T-cell (primary cell): ENCODE results near the gene ASCC1. TPM values are rescaled to one million over a fixed set of nuclear protein-coding genes. Genes with fewer than 3 reads are reported as not detected.
A peak's percentile ranks its signal among the peaks of the same experiment; 100 is the strongest.

Experiments used
- ATAC-seq, 4 experiments: fragments of 200-7000 bp in 3 of 4; fragments of 150-1000 bp in 1 of 4; cut with Tn5 transposase; replicated peaks in 1 of 4; 1 replicate in 3 of 4; 2 replicates in 1 of 4; pipeline ENCODE4 v1.10.0; 2021; ENCODE audit warnings: moderate library complexity in 3 of 4, mild to moderate bottlenecking in 2 of 4, moderate number of reproducible peaks in 1 of 4
- CTCF ChIA-PET, 2 donors: fragments of 300-600 bp; sonication (Branson Sonifier 250); formaldehyde crosslinking; loops; one replicate each; lab custom pipeline; 2022; ENCODE audit warnings: antibody characterized with exemption in 2 of 2; lab: Charles Lee
- POLR2A ChIA-PET, 2 donors: fragments of 300-600 bp; sonication (Branson Sonifier 250); formaldehyde crosslinking; loops; one replicate each; lab custom pipeline; 2022; ENCODE audit warnings: antibody characterized with exemption in 2 of 2; lab: Charles Lee
- DNase-seq, 35 experiments: peaks; one replicate each; pipeline versions ENCODE4 v3.0.0 to v3.0.0-alpha.2; 2013 to 2023
- H3K27ac ChIP-seq: one replicate; pipeline ENCODE4 v1.5.1; 2013; ENCODE audit warnings: low read length
- H3K27me3 ChIP-seq, 2 experiments: replicated peaks in 1 of 2; 1 replicate in 1 of 2; 2 replicates in 1 of 2; pipeline versions ENCODE4 v1.6.1 to v1.7.0; 2013; ENCODE audit warnings: low read length in 1 of 2, mixed read lengths in 1 of 2; ENCODE audit not compliant: control insufficient read depth in 2 of 2, insufficient read depth in 2 of 2; ENCODE audit errors: extremely low read depth in 1 of 2
- H3K36me3 ChIP-seq, 2 donors: 1 replicate in 1 of 2; 2 replicates in 1 of 2; pipeline versions ENCODE4 v1.6.1 to v1.7.0; 2013; ENCODE audit warnings: low read length in 1 of 2; ENCODE audit not compliant: control insufficient read depth in 2 of 2, insufficient read depth in 1 of 2; ENCODE audit errors: extremely low read depth in 1 of 2
- H3K4me1 ChIP-seq, 2 experiments: 1 replicate in 1 of 2; 2 replicates in 1 of 2; pipeline versions ENCODE4 v1.6.1 to v1.7.0; 2013; ENCODE audit warnings: low read length in 2 of 2, mixed read lengths in 1 of 2; ENCODE audit not compliant: insufficient read depth in 2 of 2, control insufficient read depth in 1 of 2; ENCODE audit errors: extremely low read depth in 1 of 2
- H3K4me3 ChIP-seq, 2 donors: 1 replicate in 1 of 2; 2 replicates in 1 of 2; pipeline versions ENCODE4 v1.5.1 to v1.7.0; 2013; ENCODE audit warnings: mild to moderate bottlenecking in 2 of 2, low read length in 1 of 2, moderate library complexity in 1 of 2; ENCODE audit not compliant: control insufficient read depth in 1 of 2; ENCODE audit errors: extremely low read depth in 1 of 2
- H3K9me3 ChIP-seq: 2 replicates; pipeline ENCODE4 v1.7.0; 2013
- H3K27ac Mint-ChIP-seq, 2 donors: one replicate each; pipeline ENCODE4 v1.8.0; 2020 to 2021; ENCODE audit warnings: mild to moderate bottlenecking in 2 of 2, mixed read lengths in 2 of 2
- H3K27me3 Mint-ChIP-seq, 2 donors: one replicate each; pipeline ENCODE4 v1.8.0; 2021 to 2022; ENCODE audit warnings: mixed read lengths in 2 of 2
- H3K36me3 Mint-ChIP-seq: one replicate; pipeline ENCODE4 v1.8.0; 2021; ENCODE audit warnings: mixed read lengths
- H3K4me1 Mint-ChIP-seq, 3 donors: one replicate each; pipeline ENCODE4 v1.8.0; 2020 to 2022; ENCODE audit warnings: mixed read lengths in 3 of 3, mild to moderate bottlenecking in 1 of 3
- H3K4me3 Mint-ChIP-seq, 3 donors: one replicate each; pipeline ENCODE4 v1.8.0; 2020 to 2022; ENCODE audit warnings: mild to moderate bottlenecking in 3 of 3, mixed read lengths in 3 of 3, moderate library complexity in 3 of 3
- H3K9me3 Mint-ChIP-seq, 3 donors: one replicate each; pipeline ENCODE4 v1.8.0; 2020 to 2022; ENCODE audit warnings: mixed read lengths in 3 of 3
- WGBS: methylation state at CpG from one replicate; pipeline ENCODE4 v1.1.5; 2013; ENCODE audit warnings: missing lambda C conversion rate; ENCODE audit not compliant: insufficient coverage; 5-methylcytosine and 5-hydroxymethylcytosine counted together
- total RNA-seq, 35 experiments: library from RNA in 6 of 35; stranded (reverse) in 6 of 35; fragments of 120-200 nt in 1 of 35; gene quantifications; one replicate each; pipeline versions ENCODE4 v1.2.1 to v1.2.4 and lab custom pipeline; 2013 to 2026

Gene ASCC1
- total RNA-seq, 5 donors from 2014 or later (not counting 1 experiment from before 2014, with no cell fraction given): 15.7 to 24.1 (median 21.7) TPM

GRCh38 chr10:72061491-72061890 is 154.6 kb downstream of the ASCC1 start:
- Mint-ChIP-seq H3K27me3 (no peaks in the 10 kb centered on the region), H3K9me3 (no peaks in the 10 kb centered on the region), H3K4me3 (no peak overlapping the region), H3K36me3 (peaks cover 27% of the 10 kb centered on the region), H3K27ac (peak overlapping the region; percentile 53 to 73), H3K4me1 (peaks cover 36 to 50% (median 48%) of the 10 kb centered on the region in 3 donors)
- ATAC-seq (peak; percentile 8 to 32 (median 20)), DNase-seq (peak in 1 of 35 experiments; percentile 37)
- WGBS: 70% methylated on average over 2 of the region's 5 CpGs
- CTCF ChIA-PET: interaction anchor here in 1 of 2 donors (1.6 kb wide), 1 partner anchor 13 kb away, joined by 6 read pairs; no protein-coding TSS in a partner anchor
- peaks cover 0 to 18% of the 10 kb centered on the region in 2 experiments for H3K4me1 ChIP-seq
- POLR2A ChIA-PET: interaction anchor here (0.8 to 0.9 kb wide), 2 partner anchors 17 to 18 kb away, joined by 3 read pairs; no protein-coding TSS in a partner anchor
- H3K27ac ChIP-seq: no peak overlapping the region
- no peaks in the 10 kb centered on the region for H3K9me3 ChIP-seq
- peaks cover 19 to 44% of the 10 kb centered on the region in 2 donors for H3K36me3 ChIP-seq
- H3K4me3 ChIP-seq: no peak overlapping the region
- H3K27me3 ChIP-seq: no peaks in the 10 kb centered on the region

DNA sequence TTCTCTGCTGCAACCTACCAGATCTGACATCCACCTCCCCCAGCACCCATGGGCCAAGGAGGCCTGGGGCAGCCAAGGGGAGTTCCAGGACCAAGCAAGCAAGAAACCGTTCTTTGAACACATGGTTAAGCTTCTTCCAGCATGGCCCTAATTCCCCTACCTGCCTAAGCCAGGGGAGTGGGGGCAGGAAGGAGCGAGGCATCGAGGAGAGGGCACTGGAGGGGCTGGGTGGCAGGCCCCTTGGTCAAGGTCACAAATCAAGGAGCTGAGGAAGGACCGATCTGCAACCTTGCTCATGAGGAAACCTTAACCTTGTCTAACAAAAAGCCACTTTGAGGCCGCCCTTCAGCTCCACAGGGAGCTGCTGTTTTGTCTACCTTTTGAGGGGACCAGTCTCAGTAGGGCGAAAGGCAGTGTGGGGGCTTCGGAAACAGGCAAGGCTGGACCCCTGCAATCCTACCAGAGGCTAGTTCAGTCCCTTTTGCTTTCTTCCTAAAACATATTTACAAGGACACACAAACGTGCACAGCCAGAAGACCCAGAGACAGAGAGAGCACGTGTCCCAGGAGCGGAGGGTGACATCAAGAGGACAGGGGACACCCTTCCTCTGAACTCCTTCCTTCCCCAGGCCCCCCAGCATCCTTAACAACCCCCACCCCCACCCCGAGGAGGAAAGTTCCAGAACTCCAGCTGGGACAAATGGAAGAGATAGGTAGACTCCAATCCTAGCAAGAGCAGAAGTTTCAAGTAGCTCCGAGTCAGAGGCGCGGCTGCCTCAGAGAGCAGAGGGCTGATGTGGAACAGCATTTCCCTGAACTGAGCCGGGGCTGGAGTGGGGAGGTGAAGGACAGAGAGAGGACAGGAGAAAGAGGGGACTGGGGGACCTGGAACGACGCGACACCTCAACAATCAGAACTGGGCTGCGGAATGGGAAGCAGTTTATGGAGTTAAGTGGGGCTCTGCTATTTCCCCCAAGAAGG is 155.9 kb downstream of the ASCC1 start:
- DNase-seq: peak in 1 of 35 experiments; percentile 24
- CTCF ChIA-PET: interaction anchor here (0.6 to 1.9 kb wide), 4 partner anchors 11 to 281 kb away, joined by 3 to 6 read pairs (median 4); no protein-coding TSS in a partner anchor
- peak in 2 of 4 experiments; percentile 1 to 14 for ATAC-seq
- Mint-ChIP-seq H3K27ac (peak overlapping the region; percentile 77 to 84), H3K9me3 (no peaks in the 10 kb centered on the region), H3K4me3 (peak overlapping the region in 1 of 3 donors; percentile 28), H3K27me3 (no peaks in the 10 kb centered on the region), H3K4me1 (peaks cover 37 to 49% (median 48%) of the 10 kb centered on the region in 3 donors), H3K36me3 (peaks cover 21% of the 10 kb centered on the region)
- H3K4me3 ChIP-seq: no peak overlapping the region
- peaks cover 19 to 30% of the 10 kb centered on the region in 2 donors for H3K36me3 ChIP-seq
- no peaks in the 10 kb centered on the region for H3K27me3 ChIP-seq
- H3K27ac ChIP-seq: no peak overlapping the region
- no peaks in the 10 kb centered on the region for H3K9me3 ChIP-seq
- 79% methylated on average over 5 of the region's 19 CpGs for WGBS
- H3K4me1 ChIP-seq: peaks cover 0 to 18% of the 10 kb centered on the region in 2 experiments
- POLR2A ChIA-PET: interaction anchor here (0.6 to 1.4 kb wide), 3 partner anchors 11 to 616 kb away, joined by 3 to 5 read pairs (median 3); no protein-coding TSS in a partner anchor

- Histone ChIP-seq H3K36me3 (peaks cover 19 to 26% of the 10 kb centered on the region in 2 donors), H3K4me3 (no peak overlapping the region), H3K27me3 (no peaks in the 10 kb centered on the region), H3K4me1 (peaks cover 0 to 18% of the 10 kb centered on the region in 2 experiments), H3K27ac (no peak overlapping the region), H3K9me3 (no peaks in the 10 kb centered on the region)
- no peaks in the 10 kb centered on the region for H3K27me3 Mint-ChIP-seq
- peaks cover 18% of the 10 kb centered on the region for H3K36me3 Mint-ChIP-seq
- ChIA-PET POLR2A (interaction anchor here (0.6 to 1.4 kb wide), 3 partner anchors 12 to 617 kb away, joined by 3 read pairs; no protein-coding TSS in a partner anchor), CTCF (interaction anchor here (1.9 to 2.4 kb wide), 2 partner anchors 10 to 11 kb away, joined by 6 to 13 read pairs; no protein-coding TSS in a partner anchor)
- 70% methylated on average over 7 of the region's 21 CpGs for WGBS
- H3K4me3 Mint-ChIP-seq: peak overlapping the region in 1 of 3 donors; percentile 28
- peak; percentile 12 to 47 (median 28) for ATAC-seq
- H3K4me1 Mint-ChIP-seq: peaks cover 37 to 48% (median 47%) of the 10 kb centered on the region in 3 donors
- H3K27ac Mint-ChIP-seq: peak overlapping the region; percentile 77 to 84
- peak in 2 of 35 experiments; percentile 49 to 61 for DNase-seq
- no peaks in the 10 kb centered on the region for H3K9me3 Mint-ChIP-seq
Measured at GRCh38 chr10:72058989-72059842, 156.9 kb downstream of the ASCC1 start.

DNA sequence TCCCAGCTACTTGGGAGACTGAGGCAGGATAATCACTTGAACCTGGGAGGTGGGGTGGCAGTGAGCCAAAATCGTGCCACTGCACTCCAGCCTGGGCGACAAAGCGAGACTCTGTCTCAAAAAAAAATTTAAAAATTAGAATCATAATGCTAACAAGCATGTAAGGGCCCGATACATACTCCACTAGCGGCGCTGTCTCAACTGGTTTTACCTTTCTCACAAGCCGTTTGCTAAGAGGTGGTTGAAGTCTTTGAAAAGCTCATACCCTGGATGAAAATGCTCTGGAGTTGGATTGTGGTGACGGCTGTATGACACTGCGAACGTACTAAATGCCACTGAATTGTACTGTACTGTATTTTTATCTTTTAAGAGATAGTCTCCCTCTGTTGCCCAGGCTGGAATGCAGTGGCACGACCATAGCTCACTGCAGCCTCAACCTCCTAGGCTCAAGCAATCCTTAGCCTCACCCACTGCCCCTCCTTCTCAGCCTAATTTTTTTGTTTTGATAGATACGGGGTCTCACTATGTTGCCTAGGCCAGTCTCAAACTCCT is 157.7 kb downstream of the ASCC1 start:
- CTCF ChIA-PET: interaction anchor here (1.9 to 2.4 kb wide), 2 partner anchors 9 to 10 kb away, joined by 6 to 13 read pairs; no protein-coding TSS in a partner anchor
- peak overlapping the region in 1 of 3 donors; percentile 28 for H3K4me3 Mint-ChIP-seq

DNA sequence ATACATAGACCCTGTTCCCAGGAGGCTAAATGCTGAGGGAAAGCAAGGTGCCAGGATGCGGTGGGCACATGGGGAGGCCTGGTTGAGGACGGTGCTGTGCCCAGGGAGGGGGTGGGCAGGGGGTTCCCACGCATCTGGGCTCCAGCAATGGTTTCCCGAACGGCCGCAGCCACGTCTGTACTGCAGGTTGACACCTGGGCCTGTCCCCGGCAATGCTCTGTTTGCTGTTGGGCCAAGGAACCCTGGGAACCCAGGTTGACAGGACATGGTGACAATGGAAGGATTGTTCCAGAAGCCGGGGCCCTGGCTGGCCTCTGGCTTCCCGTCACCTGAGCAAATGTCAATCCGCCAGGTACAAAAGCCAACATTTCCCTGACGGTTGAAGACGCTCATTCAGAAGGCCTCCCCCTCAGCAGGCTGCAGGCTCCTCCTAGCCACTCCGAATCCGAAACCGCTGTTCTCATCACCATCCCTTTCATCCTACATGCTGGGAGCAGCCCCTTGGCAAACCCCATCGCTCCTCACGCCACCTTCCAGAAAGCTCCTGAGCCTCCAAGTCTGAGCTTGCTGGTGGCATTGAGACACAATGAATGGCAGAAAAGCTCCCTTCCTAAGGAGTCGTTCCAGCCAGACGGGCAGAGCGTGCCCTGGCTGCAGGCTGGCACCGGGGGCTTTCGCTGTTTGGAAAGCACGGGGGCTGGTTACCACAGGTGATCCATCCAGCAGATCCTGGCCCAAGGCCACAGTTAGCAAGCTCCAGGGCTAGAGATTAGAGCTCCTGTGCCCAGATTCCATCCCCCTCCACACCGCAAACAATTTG is 158.9 kb downstream of the ASCC1 start:
- 89% methylated on average over 23 of the region's 25 CpGs for WGBS
- Mint-ChIP-seq H3K36me3 (no peaks in the 10 kb centered on the region), H3K9me3 (no peaks in the 10 kb centered on the region), H3K27me3 (no peaks in the 10 kb centered on the region), H3K4me3 (peak overlapping the region in 1 of 3 donors; percentile 28), H3K27ac (peak overlapping the region in 1 of 2 donors; percentile 58), H3K4me1 (peaks cover 36 to 42% (median 37%) of the 10 kb centered on the region in 3 donors)
- ChIA-PET POLR2A (interaction anchor here in 1 of 2 donors (0.6 to 0.7 kb wide), 2 partner anchors 9 to 1188 kb away, joined by 4 read pairs; no protein-coding TSS in a partner anchor), CTCF (interaction anchor here in 1 of 2 donors (0.7 to 2.4 kb wide), 2 partner anchors 8 to 1096 kb away, joined by 3 to 13 read pairs; no protein-coding TSS in a partner anchor)
- ATAC-seq: no peak
- H3K27ac ChIP-seq: no peak overlapping the region
- H3K36me3 ChIP-seq: peaks cover 5 to 6% of the 10 kb centered on the region in 2 donors
- peaks cover 0 to 18% of the 10 kb centered on the region in 2 experiments for H3K4me1 ChIP-seq
- H3K27me3 ChIP-seq: peaks cover 0 to 3% of the 10 kb centered on the region in 2 experiments
- H3K4me3 ChIP-seq: no peak overlapping the region
- DNase-seq: no peak
- H3K9me3 ChIP-seq: no peaks in the 10 kb centered on the region

More for the DNA sequence above, 157.7 kb downstream of the ASCC1 start:
- Mint-ChIP-seq H3K27me3 (no peaks in the 10 kb centered on the region), H3K9me3 (no peaks in the 10 kb centered on the region), H3K4me1 (peaks cover 37 to 48% (median 43%) of the 10 kb centered on the region in 3 donors), H3K27ac (peak overlapping the region; percentile 77 to 84), H3K36me3 (peaks cover 11% of the 10 kb centered on the region)
- POLR2A ChIA-PET: interaction anchor here (0.8 to 1.4 kb wide), 2 partner anchors 13 to 21 kb away, joined by 3 read pairs; no protein-coding TSS in a partner anchor
- no peak overlapping the region for H3K27ac ChIP-seq
- H3K27me3 ChIP-seq: peaks cover 0 to 3% of the 10 kb centered on the region in 2 experiments
- H3K4me1 ChIP-seq: peaks cover 0 to 18% of the 10 kb centered on the region in 2 experiments
- peaks cover 15 to 18% of the 10 kb centered on the region in 2 donors for H3K36me3 ChIP-seq
- H3K9me3 ChIP-seq: no peaks in the 10 kb centered on the region
- ATAC-seq (no peak), DNase-seq (no peak)
- no peak overlapping the region for H3K4me3 ChIP-seq
- WGBS: 70% methylated on average over 2 of the region's 12 CpGs
